Measurements from ENCODE around the gene TSPAN15. TPM values are rescaled to one million over a fixed set of nuclear protein-coding genes. Genes with fewer than 3 reads are reported as not detected.

Gene TSPAN15
- polyA plus RNA-seq, 1 donor (not counting 4 experiments of a cell fraction or from before 2014, with no cell fraction given): 2.1 TPM

GRCh38 chr10:69472142-69472541 lies 20.9 kb downstream of the TSPAN15 start:
- Histone ChIP-seq H3K9me1 (ENCODE audit: control insufficient read depth, extremely low read depth, insufficient read depth, low read length) (no peaks in the 10 kb centered on the region), H3K4me2 (ENCODE audit: control insufficient read depth, extremely low read depth, insufficient read depth, low read depth, low read length) (no peak overlapping the region), H3K27me3 (ENCODE audit: control insufficient read depth, extremely low read depth, insufficient read depth, low read length) (peaks cover 6% of the 10 kb centered on the region), H2AFZ (ENCODE audit: control insufficient read depth, low read length) (no peak overlapping the region), H3K79me2 (ENCODE audit: control insufficient read depth, insufficient read depth, low read length) (no peaks in the 10 kb centered on the region), H3K9me3 (ENCODE audit: control insufficient read depth, low read depth, low read length) (no peaks in the 10 kb centered on the region), H3K9ac (ENCODE audit: control insufficient read depth, extremely low read depth, insufficient read depth, low read length) (no peak overlapping the region), H3K4me1 (ENCODE audit: control insufficient read depth, extremely low read depth, insufficient read depth, low read length) (peaks cover 10% of the 10 kb centered on the region), H4K20me1 (ENCODE audit: control insufficient read depth, extremely low read depth, insufficient read depth, low read length) (no peaks in the 10 kb centered on the region), H3K4me3 (ENCODE audit: control insufficient read depth in 2 of 3, extremely low read depth in 1 of 3, insufficient read depth in 2 of 3, low read depth in 1 of 3, low read length in 3 of 3) (no peak overlapping the region), H3K36me3 (ENCODE audit: control insufficient read depth in 2 of 2, extremely low read depth in 1 of 2, insufficient read depth in 2 of 2, low read length in 2 of 2) (no peaks in the 10 kb centered on the region), H3K27ac (ENCODE audit: control insufficient read depth, insufficient read depth, low read length) (no peak overlapping the region)
- TF ChIP-seq EZH2 (IDR thresholded peaks at IDR 0.05; ENCODE audit: low read length): no peak
- dilution Hi-C loops (cut with MboI; ENCODE audit: extremely low pct_ligation_motif_present, low sequenced_read_pairs): no loop called here
- FAIRE-seq (no peak), DNase-seq (ENCODE audit: low read depth, low spot score) (no peak)

DNA sequence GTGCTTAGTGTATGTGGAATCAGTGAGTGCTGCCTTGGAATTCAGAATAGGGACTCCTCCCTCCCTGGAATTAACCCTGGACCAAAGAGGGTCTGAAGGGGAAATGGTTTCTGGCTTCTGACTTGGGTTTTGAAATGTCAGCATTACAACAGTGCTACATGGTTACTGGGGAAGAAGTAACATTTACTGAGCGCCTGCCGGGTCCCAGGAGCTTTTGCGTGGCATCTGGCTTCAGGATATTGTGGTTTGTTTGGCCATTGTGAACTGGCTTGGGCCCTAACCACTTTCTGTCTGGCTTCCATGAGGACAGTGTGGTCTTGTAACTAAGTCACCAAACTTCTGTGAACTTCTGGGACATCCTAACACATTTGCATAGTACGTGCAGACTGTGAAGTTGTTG lies 21.3 kb downstream of the TSPAN15 start:
- Histone ChIP-seq H3K36me3 (ENCODE audit: control insufficient read depth in 2 of 2, extremely low read depth in 1 of 2, insufficient read depth in 2 of 2, low read length in 2 of 2) (no peaks in the 10 kb centered on the region), H3K4me3 (ENCODE audit: control insufficient read depth in 2 of 3, extremely low read depth in 1 of 3, insufficient read depth in 2 of 3, low read depth in 1 of 3, low read length in 3 of 3) (no peak overlapping the region), H3K27me3 (ENCODE audit: control insufficient read depth, extremely low read depth, insufficient read depth, low read length) (peaks cover 6% of the 10 kb centered on the region), H3K4me1 (ENCODE audit: control insufficient read depth, extremely low read depth, insufficient read depth, low read length) (peaks cover 10% of the 10 kb centered on the region), H3K9me1 (ENCODE audit: control insufficient read depth, extremely low read depth, insufficient read depth, low read length) (no peaks in the 10 kb centered on the region), H3K9me3 (ENCODE audit: control insufficient read depth, low read depth, low read length) (no peaks in the 10 kb centered on the region), H3K27ac (ENCODE audit: control insufficient read depth, insufficient read depth, low read length) (no peak overlapping the region), H3K4me2 (ENCODE audit: control insufficient read depth, extremely low read depth, insufficient read depth, low read depth, low read length) (no peak overlapping the region), H3K9ac (ENCODE audit: control insufficient read depth, extremely low read depth, insufficient read depth, low read length) (no peak overlapping the region), H3K79me2 (ENCODE audit: control insufficient read depth, insufficient read depth, low read length) (no peaks in the 10 kb centered on the region), H2AFZ (ENCODE audit: control insufficient read depth, low read length) (no peak overlapping the region), H4K20me1 (ENCODE audit: control insufficient read depth, extremely low read depth, insufficient read depth, low read length) (no peaks in the 10 kb centered on the region)
- DNase-seq (ENCODE audit: low read depth, low spot score): no peak
- no peak for FAIRE-seq
- dilution Hi-C loops (cut with MboI; ENCODE audit: extremely low pct_ligation_motif_present, low sequenced_read_pairs): no loop called here
- TF ChIP-seq, protein P1, sequence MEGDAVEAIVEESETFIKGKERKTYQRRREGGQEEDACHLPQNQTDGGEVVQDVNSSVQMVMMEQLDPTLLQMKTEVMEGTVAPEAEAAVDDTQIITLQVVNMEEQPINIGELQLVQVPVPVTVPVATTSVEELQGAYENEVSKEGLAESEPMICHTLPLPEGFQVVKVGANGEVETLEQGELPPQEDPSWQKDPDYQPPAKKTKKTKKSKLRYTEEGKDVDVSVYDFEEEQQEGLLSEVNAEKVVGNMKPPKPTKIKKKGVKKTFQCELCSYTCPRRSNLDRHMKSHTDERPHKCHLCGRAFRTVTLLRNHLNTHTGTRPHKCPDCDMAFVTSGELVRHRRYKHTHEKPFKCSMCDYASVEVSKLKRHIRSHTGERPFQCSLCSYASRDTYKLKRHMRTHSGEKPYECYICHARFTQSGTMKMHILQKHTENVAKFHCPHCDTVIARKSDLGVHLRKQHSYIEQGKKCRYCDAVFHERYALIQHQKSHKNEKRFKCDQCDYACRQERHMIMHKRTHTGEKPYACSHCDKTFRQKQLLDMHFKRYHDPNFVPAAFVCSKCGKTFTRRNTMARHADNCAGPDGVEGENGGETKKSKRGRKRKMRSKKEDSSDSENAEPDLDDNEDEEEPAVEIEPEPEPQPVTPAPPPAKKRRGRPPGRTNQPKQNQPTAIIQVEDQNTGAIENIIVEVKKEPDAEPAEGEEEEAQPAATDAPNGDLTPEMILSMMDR (optimal IDR thresholded peaks at IDR 0.05 in 1 of 3, IDR thresholded peaks at IDR 0.05 in 1 of 3, conservative IDR thresholded peaks at IDR 0.05 in 1 of 3; ENCODE audit: extremely low read depth in 1 of 3, insufficient read depth in 2 of 3, low read length in 3 of 3): no peak
- no peak for TF ChIP-seq EZH2 (IDR thresholded peaks at IDR 0.05; ENCODE audit: low read length)

GRCh38 chr10:69473304-69473990 lies 22.2 kb downstream of the TSPAN15 start:
- TF ChIP-seq EZH2 (IDR thresholded peaks at IDR 0.05; ENCODE audit: low read length): no peak
- TF ChIP-seq, protein P1 (optimal IDR thresholded peaks at IDR 0.05 in 1 of 3, IDR thresholded peaks at IDR 0.05 in 1 of 3, conservative IDR thresholded peaks at IDR 0.05 in 1 of 3; ENCODE audit: extremely low read depth in 1 of 3, insufficient read depth in 2 of 3, low read length in 3 of 3): no peak
- Histone ChIP-seq H3K79me2 (ENCODE audit: control insufficient read depth, insufficient read depth, low read length) (no peaks in the 10 kb centered on the region), H3K9ac (ENCODE audit: control insufficient read depth, extremely low read depth, insufficient read depth, low read length) (no peak overlapping the region), H2AFZ (ENCODE audit: control insufficient read depth, low read length) (no peak overlapping the region), H3K4me3 (ENCODE audit: control insufficient read depth in 2 of 3, extremely low read depth in 1 of 3, insufficient read depth in 2 of 3, low read depth in 1 of 3, low read length in 3 of 3) (no peak overlapping the region), H3K9me1 (ENCODE audit: control insufficient read depth, extremely low read depth, insufficient read depth, low read length) (no peaks in the 10 kb centered on the region), H3K9me3 (ENCODE audit: control insufficient read depth, low read depth, low read length) (no peaks in the 10 kb centered on the region), H3K36me3 (ENCODE audit: control insufficient read depth in 2 of 2, extremely low read depth in 1 of 2, insufficient read depth in 2 of 2, low read length in 2 of 2) (no peaks in the 10 kb centered on the region), H3K27me3 (ENCODE audit: control insufficient read depth, extremely low read depth, insufficient read depth, low read length) (peaks cover 6% of the 10 kb centered on the region), H3K4me2 (ENCODE audit: control insufficient read depth, extremely low read depth, insufficient read depth, low read depth, low read length) (no peak overlapping the region), H3K4me1 (ENCODE audit: control insufficient read depth, extremely low read depth, insufficient read depth, low read length) (peaks cover 10% of the 10 kb centered on the region), H3K27ac (ENCODE audit: control insufficient read depth, insufficient read depth, low read length) (no peak overlapping the region), H4K20me1 (ENCODE audit: control insufficient read depth, extremely low read depth, insufficient read depth, low read length) (no peaks in the 10 kb centered on the region)
- no peak for DNase-seq (ENCODE audit: low read depth, low spot score)
- dilution Hi-C loops (cut with MboI; ENCODE audit: extremely low pct_ligation_motif_present, low sequenced_read_pairs): no loop called here
- FAIRE-seq: no peak
